ENCODE data around the gene KCNG2.

KCNG2 gene

GRCh38 chr18:79755496-79756142 is 42.1 kb upstream of the KCNG2 start:
- Histone ChIP-seq H3K9me3 (ENCODE audit: control insufficient read depth, insufficient read depth, low read length) (no peaks in the 10 kb centered on the region), H3K27me3 (ENCODE audit: control insufficient read depth, insufficient read depth, low read length) (no peaks in the 10 kb centered on the region), H3K9ac (ENCODE audit: low read depth, low read length) (no peak overlapping the region), H3K4me3 (ENCODE audit: low read depth, low read length) (no peak overlapping the region), H3K4me1 (ENCODE audit: control insufficient read depth, insufficient read depth, low read length) (no peaks in the 10 kb centered on the region), H3K36me3 (ENCODE audit: control insufficient read depth, insufficient read depth, low read length) (peaks cover 19% of the 10 kb centered on the region)

DNA sequence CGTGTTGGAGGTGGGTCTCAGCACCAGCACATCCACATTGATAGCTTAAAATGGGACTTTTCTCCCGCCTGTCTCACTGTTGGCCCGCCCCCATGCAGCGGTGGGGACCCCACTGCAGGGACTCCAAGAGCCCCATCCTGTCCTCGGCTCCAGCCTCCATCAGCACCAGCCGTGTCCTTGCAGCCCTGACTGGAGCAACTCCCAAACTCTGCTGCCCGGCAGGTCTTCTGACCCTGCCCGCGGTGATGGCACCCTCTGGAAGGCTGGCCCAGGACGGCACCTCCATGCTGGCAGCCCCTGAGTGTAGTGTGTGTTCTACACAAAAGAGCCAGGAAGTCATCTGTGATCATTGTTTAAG is 41.6 kb upstream of the KCNG2 start:
- H3K36me3 ChIP-seq (ENCODE audit: control insufficient read depth, insufficient read depth, low read length) = peaks cover 19% of the 10 kb centered on the region
- H3K4me3 ChIP-seq (ENCODE audit: low read depth, low read length) = no peak overlapping the region
- no peak overlapping the region for H3K9ac ChIP-seq (ENCODE audit: low read depth, low read length)
- no peaks in the 10 kb centered on the region for H3K9me3 ChIP-seq (ENCODE audit: control insufficient read depth, insufficient read depth, low read length)
- H3K27me3 ChIP-seq (ENCODE audit: control insufficient read depth, insufficient read depth, low read length) = no peaks in the 10 kb centered on the region
- no peaks in the 10 kb centered on the region for H3K4me1 ChIP-seq (ENCODE audit: control insufficient read depth, insufficient read depth, low read length)

GRCh38 chr18:79756826-79757225 is 40.9 kb upstream of the KCNG2 start:
- Histone ChIP-seq H3K4me1 (ENCODE audit: control insufficient read depth, insufficient read depth, low read length) (no peaks in the 10 kb centered on the region), H3K36me3 (ENCODE audit: control insufficient read depth, insufficient read depth, low read length) (peaks cover 19% of the 10 kb centered on the region), H3K9me3 (ENCODE audit: control insufficient read depth, insufficient read depth, low read length) (no peaks in the 10 kb centered on the region), H3K4me3 (ENCODE audit: low read depth, low read length) (no peak overlapping the region), H3K9ac (ENCODE audit: low read depth, low read length) (no peak overlapping the region), H3K27me3 (ENCODE audit: control insufficient read depth, insufficient read depth, low read length) (no peaks in the 10 kb centered on the region)

DNA sequence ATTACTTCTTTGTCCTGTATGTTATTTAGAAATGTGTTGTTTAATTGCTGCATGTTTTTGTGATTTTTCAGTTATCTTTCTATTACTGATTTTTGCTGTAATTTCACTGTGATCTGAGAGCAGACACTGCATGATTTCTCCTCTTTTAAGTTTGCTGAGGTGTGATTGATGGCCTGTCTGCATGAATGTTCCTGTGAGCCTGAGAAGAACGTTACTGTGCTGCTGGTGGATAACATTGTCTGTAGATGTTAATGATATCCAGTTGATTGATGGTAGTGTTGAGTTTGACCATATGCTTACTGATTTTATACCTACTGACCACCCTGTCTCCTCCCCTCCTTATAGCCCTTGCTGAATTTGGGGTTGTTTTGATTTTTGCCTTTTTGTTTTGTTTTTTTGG is 37.4 kb upstream of the KCNG2 start:
- Histone ChIP-seq H3K4me3 (ENCODE audit: low read depth, low read length) (no peak overlapping the region), H3K9ac (ENCODE audit: low read depth, low read length) (no peak overlapping the region), H3K27me3 (ENCODE audit: control insufficient read depth, insufficient read depth, low read length) (no peaks in the 10 kb centered on the region), H3K9me3 (ENCODE audit: control insufficient read depth, insufficient read depth, low read length) (no peaks in the 10 kb centered on the region), H3K4me1 (ENCODE audit: control insufficient read depth, insufficient read depth, low read length) (no peaks in the 10 kb centered on the region), H3K36me3 (ENCODE audit: control insufficient read depth, insufficient read depth, low read length) (no peaks in the 10 kb centered on the region)

- Histone ChIP-seq H3K9ac (ENCODE audit: low read depth, low read length) (no peak overlapping the region), H3K9me3 (ENCODE audit: control insufficient read depth, insufficient read depth, low read length) (no peaks in the 10 kb centered on the region), H3K4me3 (ENCODE audit: low read depth, low read length) (no peak overlapping the region), H3K36me3 (ENCODE audit: control insufficient read depth, insufficient read depth, low read length) (no peaks in the 10 kb centered on the region), H3K4me1 (ENCODE audit: control insufficient read depth, insufficient read depth, low read length) (no peaks in the 10 kb centered on the region), H3K27me3 (ENCODE audit: control insufficient read depth, insufficient read depth, low read length) (no peaks in the 10 kb centered on the region)
These were observed 36.9 kb upstream of the KCNG2 start for GRCh38 chr18:79760881-79761280.

- H3K9ac ChIP-seq (ENCODE audit: low read depth, low read length) = no peak overlapping the region
- no peaks in the 10 kb centered on the region for H3K36me3 ChIP-seq (ENCODE audit: control insufficient read depth, insufficient read depth, low read length)
- H3K4me3 ChIP-seq (ENCODE audit: low read depth, low read length) = no peak overlapping the region
- no peaks in the 10 kb centered on the region for H3K27me3 ChIP-seq (ENCODE audit: control insufficient read depth, insufficient read depth, low read length)
- H3K4me1 ChIP-seq (ENCODE audit: control insufficient read depth, insufficient read depth, low read length) = no peaks in the 10 kb centered on the region
- no peaks in the 10 kb centered on the region for H3K9me3 ChIP-seq (ENCODE audit: control insufficient read depth, insufficient read depth, low read length)
These were observed 34.3 kb upstream of the KCNG2 start for GRCh38 chr18:79763407-79763806.

DNA sequence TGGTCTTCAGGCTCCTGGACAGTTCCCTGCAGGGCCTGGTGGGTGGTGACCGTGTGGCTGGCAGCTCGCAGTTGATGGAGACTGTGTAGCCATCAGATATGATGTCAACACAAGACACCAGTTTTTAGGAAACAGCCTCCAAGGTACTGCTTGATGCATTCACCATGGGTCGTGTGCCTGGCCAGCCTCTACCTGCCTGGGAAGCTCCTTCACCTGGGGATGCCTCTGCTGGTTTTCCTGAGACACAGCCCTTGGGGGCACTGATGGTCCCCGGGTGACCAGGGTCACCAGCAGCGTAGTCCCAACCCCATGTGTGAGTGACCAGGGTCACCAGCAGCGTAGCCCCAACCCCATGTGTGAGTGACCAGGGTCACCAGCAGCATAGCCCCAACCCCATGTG is 33.6 kb upstream of the KCNG2 start:
- H3K9ac ChIP-seq (ENCODE audit: low read depth, low read length) = no peak overlapping the region
- H3K4me3 ChIP-seq (ENCODE audit: low read depth, low read length) = no peak overlapping the region
- H3K4me1 ChIP-seq (ENCODE audit: control insufficient read depth, insufficient read depth, low read length) = no peaks in the 10 kb centered on the region
- H3K36me3 ChIP-seq (ENCODE audit: control insufficient read depth, insufficient read depth, low read length) = no peaks in the 10 kb centered on the region
- H3K27me3 ChIP-seq (ENCODE audit: control insufficient read depth, insufficient read depth, low read length) = no peaks in the 10 kb centered on the region
- H3K9me3 ChIP-seq (ENCODE audit: control insufficient read depth, insufficient read depth, low read length) = no peaks in the 10 kb centered on the region

- no peak overlapping the region for H3K9ac ChIP-seq (ENCODE audit: low read depth, low read length)
- H3K27me3 ChIP-seq (ENCODE audit: control insufficient read depth, insufficient read depth, low read length) = no peaks in the 10 kb centered on the region
- no peaks in the 10 kb centered on the region for H3K36me3 ChIP-seq (ENCODE audit: control insufficient read depth, insufficient read depth, low read length)
- no peaks in the 10 kb centered on the region for H3K9me3 ChIP-seq (ENCODE audit: control insufficient read depth, insufficient read depth, low read length)
- H3K4me1 ChIP-seq (ENCODE audit: control insufficient read depth, insufficient read depth, low read length) = no peaks in the 10 kb centered on the region
- no peak overlapping the region for H3K4me3 ChIP-seq (ENCODE audit: low read depth, low read length)
These were observed 32.1 kb upstream of the KCNG2 start for GRCh38 chr18:79765491-79766245.

- H3K9ac ChIP-seq (ENCODE audit: low read depth, low read length) = no peak overlapping the region
- no peaks in the 10 kb centered on the region for H3K27me3 ChIP-seq (ENCODE audit: control insufficient read depth, insufficient read depth, low read length)
- H3K36me3 ChIP-seq (ENCODE audit: control insufficient read depth, insufficient read depth, low read length) = no peaks in the 10 kb centered on the region
- no peak overlapping the region for H3K4me3 ChIP-seq (ENCODE audit: low read depth, low read length)
- no peaks in the 10 kb centered on the region for H3K9me3 ChIP-seq (ENCODE audit: control insufficient read depth, insufficient read depth, low read length)
- no peaks in the 10 kb centered on the region for H3K4me1 ChIP-seq (ENCODE audit: control insufficient read depth, insufficient read depth, low read length)
These were observed 31.4 kb upstream of the KCNG2 start for GRCh38 chr18:79766308-79766707.

DNA sequence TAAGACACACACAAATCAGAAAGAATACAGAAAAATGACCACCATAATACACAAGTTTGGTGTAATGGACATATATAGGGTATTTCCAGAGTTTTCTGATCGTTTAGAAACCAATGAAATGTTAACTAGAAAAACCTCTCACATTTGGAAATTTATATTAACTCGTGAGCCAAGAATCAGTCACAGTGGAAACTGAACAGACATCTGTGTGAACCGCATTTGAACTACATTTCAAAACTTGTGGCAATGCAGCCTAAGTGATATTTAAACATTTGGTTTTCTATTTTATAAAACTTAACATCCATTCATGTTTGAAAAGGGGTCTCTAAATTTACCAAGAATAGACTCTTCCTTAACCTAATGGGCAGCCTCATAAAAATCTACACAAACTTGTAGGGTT is 29.0 kb upstream of the KCNG2 start:
- Histone ChIP-seq H3K27me3 (ENCODE audit: control insufficient read depth, insufficient read depth, low read length) (no peaks in the 10 kb centered on the region), H3K4me1 (ENCODE audit: control insufficient read depth, insufficient read depth, low read length) (no peaks in the 10 kb centered on the region)

GRCh38 chr18:79769698-79770500 is 27.8 kb upstream of the KCNG2 start:
- Histone ChIP-seq H3K9me3 (ENCODE audit: control insufficient read depth, insufficient read depth, low read length) (no peaks in the 10 kb centered on the region), H3K36me3 (ENCODE audit: control insufficient read depth, insufficient read depth, low read length) (no peaks in the 10 kb centered on the region), H3K4me3 (ENCODE audit: low read depth, low read length) (no peak overlapping the region), H3K4me1 (ENCODE audit: control insufficient read depth, insufficient read depth, low read length) (no peaks in the 10 kb centered on the region), H3K27me3 (ENCODE audit: control insufficient read depth, insufficient read depth, low read length) (no peaks in the 10 kb centered on the region), H3K9ac (ENCODE audit: low read depth, low read length) (no peak overlapping the region)

More for the DNA sequence above, 29.0 kb upstream of the KCNG2 start:
- H3K9ac ChIP-seq (ENCODE audit: low read depth, low read length) = no peak overlapping the region
- no peaks in the 10 kb centered on the region for H3K9me3 ChIP-seq (ENCODE audit: control insufficient read depth, insufficient read depth, low read length)
- no peak overlapping the region for H3K4me3 ChIP-seq (ENCODE audit: low read depth, low read length)
- H3K36me3 ChIP-seq (ENCODE audit: control insufficient read depth, insufficient read depth, low read length) = no peaks in the 10 kb centered on the region

DNA sequence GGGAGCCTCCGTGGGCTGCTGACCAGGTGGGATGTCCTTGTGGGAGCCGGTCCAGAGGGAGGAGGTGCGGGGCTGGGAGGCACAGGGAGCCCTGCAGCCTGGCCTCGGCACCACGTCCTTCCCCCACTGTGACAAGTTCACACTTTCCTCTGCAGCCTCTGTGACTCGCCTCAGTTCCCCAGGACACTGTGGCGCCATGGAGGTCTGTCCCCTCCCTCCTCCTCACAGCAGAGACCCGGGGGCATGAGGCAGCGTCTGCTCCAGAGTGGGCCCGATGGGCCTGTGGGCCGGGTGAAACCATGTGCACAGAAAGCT is 27.3 kb upstream of the KCNG2 start:
- no peaks in the 10 kb centered on the region for H3K9me3 ChIP-seq (ENCODE audit: control insufficient read depth, insufficient read depth, low read length)
- no peaks in the 10 kb centered on the region for H3K27me3 ChIP-seq (ENCODE audit: control insufficient read depth, insufficient read depth, low read length)
- no peaks in the 10 kb centered on the region for H3K4me1 ChIP-seq (ENCODE audit: control insufficient read depth, insufficient read depth, low read length)

More for the DNA sequence above, 27.3 kb upstream of the KCNG2 start:
- Histone ChIP-seq H3K4me3 (ENCODE audit: low read depth, low read length) (no peak overlapping the region), H3K9ac (ENCODE audit: low read depth, low read length) (no peak overlapping the region), H3K36me3 (ENCODE audit: control insufficient read depth, insufficient read depth, low read length) (no peaks in the 10 kb centered on the region)
